Measurements from ENCODE around the gene ZNF334. TPM values are rescaled to one million over a fixed set of nuclear protein-coding genes. Genes with fewer than 3 reads are reported as not detected.
A peak's percentile ranks its signal among the peaks of the same experiment; 100 is the strongest.

ZNF334 gene
- total RNA-seq, 3 donors from 2014 or later: 1.2 to 4.5 (median 2.7) TPM

DNA sequence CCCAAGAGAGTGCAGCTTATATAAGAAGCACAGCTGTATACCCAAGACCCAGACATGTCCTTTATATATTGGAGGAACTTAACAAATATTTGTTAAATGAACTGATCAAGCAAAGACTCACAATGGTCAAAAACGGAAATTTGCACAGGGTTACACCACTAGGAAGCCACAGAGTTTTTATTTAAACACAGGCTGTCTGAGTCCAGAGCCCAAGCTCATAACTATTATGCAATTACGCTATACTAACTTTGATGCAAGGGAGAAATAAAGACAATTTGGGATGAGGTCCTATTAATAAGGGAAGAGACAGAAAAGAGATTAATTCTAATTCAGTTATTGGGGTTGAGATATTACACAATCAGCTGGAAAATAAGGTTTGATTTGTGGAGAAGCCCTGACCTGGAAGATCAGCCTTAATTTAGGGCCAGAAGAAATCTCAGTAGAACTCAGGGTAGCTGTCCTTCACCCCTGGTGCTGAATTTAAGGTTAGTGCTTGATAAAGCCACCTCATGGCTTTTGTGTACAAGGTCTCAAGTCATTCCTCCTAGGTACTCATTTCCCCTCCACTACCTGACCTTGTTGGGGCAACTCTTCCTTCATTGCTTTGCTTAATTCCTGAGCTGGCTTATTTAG, 10.5 kb upstream of the ZNF334 start:
- Histone ChIP-seq H3K4me3 (no peak overlapping the region), H3K4me1 (ENCODE audit: low read depth) (no peaks in the 10 kb centered on the region), H3K9me3 (no peaks in the 10 kb centered on the region), H3K36me3 (ENCODE audit: low read depth) (no peaks in the 10 kb centered on the region)
- peak in 1 of 3 donors; percentile 11 for DNase-seq
- intact Hi-C loops (cut with DNase I, micrococcal nuclease): loop anchor here in 1 of 2 donors (10.0 kb wide), 1 partner anchor 161 kb away; the partner anchor contains the start of gene TP53RK
- no peak for TF ChIP-seq CTCF (IDR thresholded peaks at IDR 0.05)
- no peak for ATAC-seq

DNA sequence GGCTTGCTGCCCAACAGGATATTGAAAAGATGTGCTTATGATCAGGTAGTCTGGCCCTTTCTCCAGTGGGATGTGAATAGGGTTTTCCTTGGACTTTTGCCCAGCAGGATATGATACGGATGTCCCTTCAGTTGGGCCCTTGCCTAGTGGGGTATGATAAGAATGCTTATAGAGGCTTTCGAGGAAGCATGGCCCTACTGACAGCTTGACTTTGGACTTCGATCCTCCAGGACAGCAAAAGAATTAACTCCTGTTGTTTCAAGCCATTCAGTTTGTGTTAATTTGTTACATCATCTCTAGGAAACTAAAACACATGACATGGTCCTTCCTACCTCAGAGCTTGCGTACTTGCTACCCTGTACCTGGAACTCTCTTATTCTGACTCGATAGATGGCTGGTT, 9.7 kb upstream of the ZNF334 start:
- intact Hi-C loops (cut with DNase I, micrococcal nuclease): loop anchor here in 1 of 2 donors (10.0 kb wide), 1 partner anchor 162 kb away; the partner anchor contains the start of gene TP53RK
- DNase-seq (no peak), ATAC-seq (no peak)
- Histone ChIP-seq H3K4me3 (no peak overlapping the region), H3K4me1 (ENCODE audit: low read depth) (no peaks in the 10 kb centered on the region), H3K9me3 (no peaks in the 10 kb centered on the region), H3K36me3 (ENCODE audit: low read depth) (no peaks in the 10 kb centered on the region)
- no peak for TF ChIP-seq CTCF (IDR thresholded peaks at IDR 0.05)

DNA sequence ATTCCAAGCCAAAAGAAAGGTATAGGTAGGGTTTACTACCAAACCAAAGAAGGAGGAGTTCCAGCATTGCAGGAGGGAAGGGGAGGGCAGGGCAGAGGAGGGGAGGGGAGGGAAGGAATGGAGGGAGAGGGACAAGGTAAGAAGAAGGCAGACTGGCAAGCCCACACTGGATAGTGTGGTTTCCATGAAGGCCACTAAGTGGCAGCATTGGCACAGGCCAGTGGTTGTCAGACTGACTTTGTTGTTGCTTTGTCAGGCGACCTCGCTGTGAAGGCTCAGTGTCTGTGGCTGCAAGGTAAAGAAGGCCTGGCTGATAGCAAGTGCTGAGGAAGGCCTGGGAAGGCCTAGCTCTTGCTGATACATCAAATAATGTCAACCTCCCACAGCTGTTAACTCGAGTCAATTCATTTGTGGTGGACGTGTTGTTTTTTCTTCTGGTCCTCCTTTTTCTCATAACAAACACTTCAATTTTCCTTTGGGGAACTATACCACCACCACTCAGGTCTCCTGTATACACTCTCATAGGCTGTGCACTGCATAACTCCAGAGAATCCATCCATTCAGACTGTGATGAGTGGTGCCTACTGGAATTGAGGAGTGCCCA, 7.7 kb upstream of the ZNF334 start:
- Histone ChIP-seq H3K4me1 (ENCODE audit: low read depth) (no peaks in the 10 kb centered on the region), H3K9me3 (no peaks in the 10 kb centered on the region), H3K4me3 (no peak overlapping the region), H3K36me3 (ENCODE audit: low read depth) (no peaks in the 10 kb centered on the region)
- peak; percentile 36 for TF ChIP-seq CTCF (IDR thresholded peaks at IDR 0.05)
- DNase-seq (peak in 2 of 3 donors; percentile 58 to 64), ATAC-seq (peak; percentile 85)
- intact Hi-C loops (cut with DNase I, micrococcal nuclease): loop anchor here in 1 of 2 donors (10.0 kb wide), 1 partner anchor 164 kb away; the partner anchor contains the start of gene TP53RK

GRCh38 chr20:46520540-46520939, 7.2 kb upstream of the ZNF334 start:
- Histone ChIP-seq H3K4me1 (ENCODE audit: low read depth) (no peaks in the 10 kb centered on the region), H3K9me3 (no peaks in the 10 kb centered on the region), H3K4me3 (no peak overlapping the region), H3K36me3 (ENCODE audit: low read depth) (no peaks in the 10 kb centered on the region)
- no peak for TF ChIP-seq CTCF (IDR thresholded peaks at IDR 0.05)
- intact Hi-C loops (cut with DNase I, micrococcal nuclease): loop anchor here in 1 of 2 donors (10.0 kb wide), 1 partner anchor 164 kb away; the partner anchor contains the start of gene TP53RK
- ATAC-seq (no peak), DNase-seq (no peak)

- no peaks in the 10 kb centered on the region for H3K36me3 ChIP-seq (ENCODE audit: low read depth)
- DNase-seq (no peak), ATAC-seq (no peak)
- no peak overlapping the region for H3K4me3 ChIP-seq
- intact Hi-C loops (cut with DNase I, micrococcal nuclease): loop anchor here in 1 of 2 donors (10.0 kb wide), 1 partner anchor 165 kb away; the partner anchor contains the start of gene TP53RK
- no peaks in the 10 kb centered on the region for H3K4me1 ChIP-seq (ENCODE audit: low read depth)
- TF ChIP-seq CTCF (IDR thresholded peaks at IDR 0.05): no peak
- H3K9me3 ChIP-seq: no peaks in the 10 kb centered on the region
These were observed 6.2 kb upstream of the ZNF334 start for GRCh38 chr20:46519471-46520068.
